ENCODE measurements around the gene PCDHA7. TPM values are rescaled to one million over a fixed set of nuclear protein-coding genes. Genes with fewer than 3 reads are reported as not detected.
"Not testable (repeated sequence)": the region's sequence is repeated elsewhere in the genome, so short reads cannot be mapped to it uniquely, and the experiment has no call there.

Gene PCDHA7
- total RNA-seq (2022) (not detected in 2 replicates), Bru-seq, nascent RNA (not detected), BruChase-seq, experiment 1, labeled RNA remaining after a 2-hour chase (percentile 13 among the genes with signal in this experiment), BruChase-seq, experiment 2, labeled RNA remaining after a 6-hour chase (percentile 16 among the genes with signal in this experiment)
- long read RNA-seq = 0 reads

- CTCF ChIA-PET = no interaction called here
- Histone ChIP-seq H3K4me3 (ENCODE audit: low read depth, low read length) (no peak within 1 kb of the TSS), H3K27me3 (replicated peaks; ENCODE audit: control insufficient read depth, insufficient read depth, low read length) (no peaks in the 10 kb centered on the region), H3K9me3 (no peaks in the 10 kb centered on the region; the same call in none of the 2 replicates), H3K36me3 (ENCODE audit: control insufficient read depth, insufficient read depth, low read length) (no peaks in the 10 kb centered on the region), H3K4me1 (no peaks in the 10 kb centered on the region)
- BruUV-seq (replicated peaks) = no TSS peak
- H3K27me3 Mint-ChIP-seq (ENCODE audit: insufficient read depth, unreplicated experiment) = no peaks in the 10 kb centered on the region
- H3K27ac Mint-ChIP-seq (ENCODE audit: unreplicated experiment) = no peak within 1 kb of the TSS
- POLR2A ChIA-PET = no interaction called here
- intact Hi-C loops (cut with micrococcal nuclease; ENCODE audit: unreplicated experiment) = no loop called here
- H3K9me3 Mint-ChIP-seq (ENCODE audit: unreplicated experiment) = no peaks in the 10 kb centered on the region
- no peak for TF ChIP-seq CTCF (IDR thresholded peaks at IDR 0.05; ENCODE audit: insufficient read depth in 1 of 2, low read depth in 1 of 2, low read length in 1 of 2, severe bottlenecking in 1 of 2, unreplicated experiment in 1 of 2)
- DNase-seq = no peak
- no peaks in the 10 kb centered on the region for H3K4me1 Mint-ChIP-seq (ENCODE audit: low read depth, unreplicated experiment)
- no peak within 1 kb of the TSS for H3K4me3 Mint-ChIP-seq (ENCODE audit: unreplicated experiment)
- H3K36me3 Mint-ChIP-seq (ENCODE audit: insufficient read depth, unreplicated experiment) = no peaks in the 10 kb centered on the region
Measured at GRCh38 chr5:140833993-140834392, at the start of gene PCDHA7. Gene PCDHA7 (plus strand): TSS chr5:140834269. CDS start chr5:140834384, 115 bp downstream.

GRCh38 chr5:140785905-140786686 is 48.0 kb upstream of the PCDHA7 start, which contains the start of gene PCDHA1:
Gene PCDHA1 (plus strand): TSS chr5:140786140.
- Histone ChIP-seq H3K27me3 (replicated peaks; ENCODE audit: control insufficient read depth, insufficient read depth, low read length) (no peaks in the 10 kb centered on the region), H3K4me3 (ENCODE audit: low read depth, low read length) (no peak within 1 kb of the TSS), H3K4me1 (no peaks in the 10 kb centered on the region), H3K9me3 (peaks cover 26% of the 10 kb centered on the region), H3K36me3 (ENCODE audit: control insufficient read depth, insufficient read depth, low read length) (no peaks in the 10 kb centered on the region)
- no peak within 1 kb of the TSS for H3K4me3 Mint-ChIP-seq (ENCODE audit: unreplicated experiment)
- CTCF ChIA-PET = interaction anchor here (0.7 kb wide), 1 partner anchor 255 kb away, joined by 3 read pairs; no protein-coding TSS in a partner anchor
- no peak within 1 kb of the TSS for H3K27ac Mint-ChIP-seq (ENCODE audit: unreplicated experiment)
- BruUV-seq (replicated peaks) = no TSS peak
- no peak for TF ChIP-seq CTCF (IDR thresholded peaks at IDR 0.05; ENCODE audit: insufficient read depth in 1 of 2, low read depth in 1 of 2, low read length in 1 of 2, severe bottlenecking in 1 of 2, unreplicated experiment in 1 of 2)
- peaks cover 27% of the 10 kb centered on the region for H3K9me3 Mint-ChIP-seq (ENCODE audit: unreplicated experiment)
- H3K27me3 Mint-ChIP-seq (ENCODE audit: insufficient read depth, unreplicated experiment) = no peaks in the 10 kb centered on the region
- no peaks in the 10 kb centered on the region for H3K4me1 Mint-ChIP-seq (ENCODE audit: low read depth, unreplicated experiment)
- no peaks in the 10 kb centered on the region for H3K36me3 Mint-ChIP-seq (ENCODE audit: insufficient read depth, unreplicated experiment)
- DNase-seq = no peak
- POLR2A ChIA-PET = no interaction called here
- intact Hi-C loops (cut with micrococcal nuclease; ENCODE audit: unreplicated experiment) = no loop called here

GRCh38 chr5:140787422-140787821 is 46.6 kb upstream of the PCDHA7 start:
- H3K27me3 Mint-ChIP-seq (ENCODE audit: insufficient read depth, unreplicated experiment); H3K36me3 ChIP-seq (ENCODE audit: control insufficient read depth, insufficient read depth, low read length); H3K4me3 ChIP-seq (ENCODE audit: low read depth, low read length); H3K4me1 Mint-ChIP-seq (ENCODE audit: low read depth, unreplicated experiment); H3K36me3 Mint-ChIP-seq (ENCODE audit: insufficient read depth, unreplicated experiment); intact Hi-C loops (cut with micrococcal nuclease; ENCODE audit: unreplicated experiment); H3K27me3 ChIP-seq (replicated peaks; ENCODE audit: control insufficient read depth, insufficient read depth, low read length); H3K27ac Mint-ChIP-seq (ENCODE audit: unreplicated experiment); DNase-seq; CTCF ChIA-PET; H3K4me3 Mint-ChIP-seq (ENCODE audit: unreplicated experiment); POLR2A ChIA-PET; BruUV-seq (replicated peaks); H3K4me1 ChIP-seq: not testable (repeated sequence)
- peaks cover 17% of the 10 kb centered on the region; the same call in 1 of the 2 replicates for H3K9me3 ChIP-seq
- H3K9me3 Mint-ChIP-seq (ENCODE audit: unreplicated experiment) = peaks cover 22% of the 10 kb centered on the region

GRCh38 chr5:140787849-140788504 is 46.1 kb upstream of the PCDHA7 start:
- H3K36me3 Mint-ChIP-seq (ENCODE audit: insufficient read depth, unreplicated experiment); H3K4me3 ChIP-seq (ENCODE audit: low read depth, low read length); H3K4me1 ChIP-seq; H3K4me1 Mint-ChIP-seq (ENCODE audit: low read depth, unreplicated experiment); intact Hi-C loops (cut with micrococcal nuclease; ENCODE audit: unreplicated experiment); POLR2A ChIA-PET; H3K27me3 ChIP-seq (replicated peaks; ENCODE audit: control insufficient read depth, insufficient read depth, low read length); H3K27ac Mint-ChIP-seq (ENCODE audit: unreplicated experiment); BruUV-seq (replicated peaks); CTCF ChIA-PET; DNase-seq; H3K27me3 Mint-ChIP-seq (ENCODE audit: insufficient read depth, unreplicated experiment); H3K36me3 ChIP-seq (ENCODE audit: control insufficient read depth, insufficient read depth, low read length); H3K4me3 Mint-ChIP-seq (ENCODE audit: unreplicated experiment): not testable (repeated sequence)
- peaks cover 16% of the 10 kb centered on the region; the same call in 1 of the 2 replicates for H3K9me3 ChIP-seq
- peaks cover 25% of the 10 kb centered on the region for H3K9me3 Mint-ChIP-seq (ENCODE audit: unreplicated experiment)

Data from Caco-2 (cell line).